Panc1 (cell line): Measurements from ENCODE around the gene TOP3A.

ENCODE experiments used
- CTCF ChIP-seq: fragments of 450-650 bp; IDR thresholded peaks from 2 replicates; pipeline ENCODE4 v1.5.1; 2017; ENCODE audit warnings: mild to moderate bottlenecking
- POLR2AphosphoS5 ChIP-seq: IDR thresholded peaks from 2 replicates; pipeline ENCODE4 v1.6.1; 2012; ENCODE audit warnings: mild to moderate bottlenecking, low read depth, low read length, moderate library complexity
- REST ChIP-seq, 2 experiments: IDR thresholded peaks; 2 replicates each; pipeline ENCODE4 v1.6.1; 2011 to 2012; ENCODE audit warnings: low read depth in 2 of 2, control low read depth in 1 of 2, low read length in 1 of 2, mild to moderate bottlenecking in 1 of 2, moderate library complexity in 1 of 2; ENCODE audit not compliant: insufficient read depth in 1 of 2
- SIN3A ChIP-seq: IDR thresholded peaks from 2 replicates; pipeline ENCODE4 v1.6.1; 2012; ENCODE audit warnings: low read depth, mild to moderate bottlenecking, low read length, moderate library complexity, borderline replicate concordance; ENCODE audit not compliant: insufficient read depth
- TCF7L2 ChIP-seq: IDR thresholded peaks from 2 replicates; pipeline ENCODE4 v1.6.1; 2011; ENCODE audit warnings: mild to moderate bottlenecking, low read depth, low read length, inconsistent platforms

GRCh38 chr17:18251204-18251603 lies 63.6 kb downstream of the TOP3A start:
- TF ChIP-seq CTCF: no peak
- no peak for TF ChIP-seq POLR2AphosphoS5
- TF ChIP-seq TCF7L2: no peak
- no peak for TF ChIP-seq SIN3A
- TF ChIP-seq REST (IDR thresholded peaks at IDR 0.05; ENCODE audit: insufficient read depth in 1 of 2, low read depth in 2 of 2, low read length in 1 of 2): no peak
